SK-N-SH (cell line): ENCODE results near the gene CELF4. TPM values are rescaled to one million over a fixed set of nuclear protein-coding genes. Genes with fewer than 3 reads are reported as not detected.

Experiments used
- CTCF ChIA-PET: fragments of 300-600, 350-600 bp; formaldehyde crosslinking; extraction: SDS; loops from one replicate; lab custom pipeline; 2021; lab: Yijun Ruan, JAX
- POLR2A ChIA-PET: fragments of 350-600 bp; sonication (Branson Sonifier 250); formaldehyde crosslinking; extraction: SDS; loops from one replicate; lab custom pipeline; 2020; ENCODE audit warnings: antibody characterized with exemption, inconsistent platforms; lab: Yijun Ruan, JAX
- DNase-seq: peaks from one replicate; pipeline ENCODE4 v3.0.0; 2012
- H2AFZ ChIP-seq: fragments of 200-600 bp; sonication (generic); 2 replicates; pipeline ENCODE4 v1.8.1; 2016; ENCODE audit warnings: antibody characterized with exemption, mild to moderate bottlenecking, low read depth
- H3F3A ChIP-seq: fragments of 200-600 bp; sonication (generic); replicated peaks from 2 replicates; pipeline ENCODE3; 2016; ENCODE audit warnings: antibody characterized with exemption, mild to moderate bottlenecking; ENCODE audit not compliant: insufficient read depth
- H3K27ac ChIP-seq, 2 experiments: fragments of 200-500 bp in 1 of 2; fragments of 200-600 bp in 1 of 2; sonication (Bioruptor generic) in 1 of 2; sonication (generic), shearing (Covaris generic) in 1 of 2; 2 replicates each; pipeline versions ENCODE4 v1.5.1 to v1.6.1; 2014 to 2016; ENCODE audit warnings: low read depth in 2 of 2, inconsistent platforms in 1 of 2, low read length in 1 of 2, mild to moderate bottlenecking in 1 of 2, mixed read lengths in 1 of 2
- H3K27me3 ChIP-seq: fragments of 200-600 bp; sonication (generic), shearing (Covaris generic); 2 replicates; pipeline ENCODE4 v1.6.1; 2016; ENCODE audit warnings: mixed run types; ENCODE audit not compliant: insufficient read depth
- H3K36me3 ChIP-seq, 2 experiments: fragments of 200-500 bp in 1 of 2; fragments of 200-600 bp in 1 of 2; sonication (Bioruptor generic) in 1 of 2; sonication (generic) in 1 of 2; replicated peaks in 1 of 2; 2 replicates each; pipeline versions ENCODE3 to v1.5.1; 2014 to 2016; ENCODE audit warnings: low read length in 1 of 2, mild to moderate bottlenecking in 1 of 2; ENCODE audit not compliant: insufficient read depth in 2 of 2, control insufficient read depth in 1 of 2
- H3K4me1 ChIP-seq, 2 experiments: fragments of 200-500 bp in 1 of 2; fragments of 200-600 bp in 1 of 2; sonication (Bioruptor generic) in 1 of 2; sonication (generic), shearing (Covaris generic) in 1 of 2; 2 replicates each; pipeline versions ENCODE4 v1.5.1 to v1.6.1; 2014 to 2016; ENCODE audit warnings: low read depth in 1 of 2, low read length in 1 of 2, mixed run types in 1 of 2; ENCODE audit not compliant: insufficient read depth in 2 of 2, control insufficient read depth in 1 of 2
- H3K4me2 ChIP-seq: fragments of 200-600 bp; sonication (generic), shearing (Covaris generic); 2 replicates; pipeline ENCODE4 v1.6.1; 2017; ENCODE audit warnings: mixed run types
- H3K4me3 ChIP-seq, 2 experiments: fragments of 200-500 bp in 1 of 2; fragments of 200-600 bp in 1 of 2; sonication (Bioruptor generic) in 1 of 2; sonication (generic), shearing (Covaris generic) in 1 of 2; 2 replicates each; pipeline versions ENCODE4 v1.5.1 to v1.8.1; 2014 to 2016; ENCODE audit warnings: low read depth in 2 of 2, inconsistent platforms in 1 of 2, low read length in 1 of 2, mild to moderate bottlenecking in 1 of 2, mixed read lengths in 1 of 2, moderate library complexity in 1 of 2
- H3K79me2 ChIP-seq: fragments of 200-600 bp; sonication (generic); 2 replicates; pipeline ENCODE4 v1.8.1; 2017; ENCODE audit warnings: mild to moderate bottlenecking; ENCODE audit not compliant: insufficient read depth
- H3K9ac ChIP-seq: fragments of 200-600 bp; sonication (generic); 2 replicates; pipeline ENCODE4 v1.6.1; 2017; ENCODE audit warnings: mixed run types
- H3K9me2 ChIP-seq: fragments of 200-600 bp; sonication (generic); 2 replicates; pipeline ENCODE4 v1.6.1; 2017; ENCODE audit warnings: mixed run types
- H3K9me3 ChIP-seq: fragments of 200-600 bp; sonication (generic); 2 replicates; pipeline ENCODE4 v1.6.1; 2017; ENCODE audit warnings: mixed run types, mild to moderate bottlenecking, moderate library complexity
- H4K20me1 ChIP-seq: fragments of 200-600 bp; sonication (generic); 2 replicates; pipeline ENCODE4 v1.6.1; 2017; ENCODE audit warnings: mild to moderate bottlenecking, mixed run types; ENCODE audit not compliant: insufficient read depth
- EP300 ChIP-seq, 2 experiments: IDR thresholded peaks; 2 replicates each; pipeline versions ENCODE4 v1.4.0 to v1.6.1; 2012; ENCODE audit warnings: borderline replicate concordance in 1 of 2, low read depth in 1 of 2, low read length in 1 of 2
- EZH2phosphoT487 ChIP-seq: fragments of 200-600 bp; sonication (generic); IDR thresholded peaks from 2 replicates; pipeline ENCODE4 v1.6.1; 2017; ENCODE audit warnings: low read depth, mixed run types, mild to moderate bottlenecking, antibody characterized with exemption, moderate library complexity, borderline replicate concordance
- FOXJ3 ChIP-seq: sonication (generic); formaldehyde crosslinking; IDR thresholded peaks from 2 replicates; pipeline ENCODE4 v1.5.1; 2020; ENCODE audit warnings: mild to moderate bottlenecking, missing genetic modification reagents
- GATA2 ChIP-seq: sonication (generic); formaldehyde crosslinking; IDR thresholded peaks from 2 replicates; pipeline ENCODE4 v1.5.0; 2020; ENCODE audit warnings: mild to moderate bottlenecking, missing genetic modification reagents
- MEF2A ChIP-seq: IDR thresholded peaks from 2 replicates; pipeline ENCODE4 v1.4.0; 2012; ENCODE audit warnings: low read depth, borderline replicate concordance
- NFIC ChIP-seq: IDR thresholded peaks from 2 replicates; pipeline ENCODE4 v1.4.0; 2012; ENCODE audit warnings: borderline replicate concordance
- RAD21 ChIP-seq: IDR thresholded peaks from 2 replicates; pipeline ENCODE4 v1.6.1; 2012; ENCODE audit warnings: mild to moderate bottlenecking, low read length
- RCOR1 ChIP-seq: fragments of 150-350 bp; IDR thresholded peaks from 2 replicates; pipeline ENCODE4 v1.6.1; 2017; ENCODE audit warnings: antibody characterized with exemption, low read length
- RFX5 ChIP-seq: IDR thresholded peaks from 2 replicates; pipeline ENCODE4 v1.6.1; 2012; ENCODE audit warnings: mild to moderate bottlenecking, improper control_type of control experiment, low read length
- RXRA ChIP-seq: IDR thresholded peaks from 2 replicates; pipeline ENCODE4 v1.4.0; 2012; ENCODE audit warnings: low read depth, mild to moderate bottlenecking, borderline replicate concordance
- TAF1 ChIP-seq: IDR thresholded peaks from 2 replicates; pipeline ENCODE4 v1.6.1; 2012; ENCODE audit warnings: low read depth, mild to moderate bottlenecking, low read length, moderate library complexity, borderline replicate concordance
- TCF12 ChIP-seq: IDR thresholded peaks from 2 replicates; pipeline ENCODE4 v1.4.0; 2012
- WGBS: methylation state at CpG from one replicate; pipeline ENCODE4 v1.1.6; 2017; ENCODE audit warnings: low lambda C conversion rate; 5-methylcytosine and 5-hydroxymethylcytosine counted together
- polyA plus RNA-seq, 3 experiments: library from polyadenylated mRNA; depleted of rRNA; stranded (reverse); fragments of >200 nt; gene quantifications; 2 replicates each; pipeline ENCODE4 v1.2.3, GENCODE V29; 2012
- TF ChIP-seq, protein P1 (sequence below): fragments of 150-350 bp; IDR thresholded peaks from 2 replicates; pipeline ENCODE4 v1.6.1; 2016; ENCODE audit warnings: mild to moderate bottlenecking, low read depth, low read length
- TF ChIP-seq, protein P2 (sequence below): fragments of 200-600 bp; sonication (generic); IDR thresholded peaks from 2 replicates; pipeline ENCODE4 v1.6.1; 2017; ENCODE audit warnings: antibody characterized with exemption, mild to moderate bottlenecking, moderate library complexity
- TF ChIP-seq, protein P3 (sequence below): IDR thresholded peaks from 2 replicates; pipeline ENCODE4 v1.4.0; 2012; ENCODE audit warnings: low read depth
- TF ChIP-seq, protein P4 (sequence below): IDR thresholded peaks from 2 replicates; pipeline ENCODE4 v1.6.1; 2012; ENCODE audit warnings: mild to moderate bottlenecking, low read depth, low read length, moderate library complexity

CELF4 gene
- polyA plus RNA-seq, 1 of the 3 experiments (the other 2 are of a cell fraction): 0.26 TPM

DNA sequence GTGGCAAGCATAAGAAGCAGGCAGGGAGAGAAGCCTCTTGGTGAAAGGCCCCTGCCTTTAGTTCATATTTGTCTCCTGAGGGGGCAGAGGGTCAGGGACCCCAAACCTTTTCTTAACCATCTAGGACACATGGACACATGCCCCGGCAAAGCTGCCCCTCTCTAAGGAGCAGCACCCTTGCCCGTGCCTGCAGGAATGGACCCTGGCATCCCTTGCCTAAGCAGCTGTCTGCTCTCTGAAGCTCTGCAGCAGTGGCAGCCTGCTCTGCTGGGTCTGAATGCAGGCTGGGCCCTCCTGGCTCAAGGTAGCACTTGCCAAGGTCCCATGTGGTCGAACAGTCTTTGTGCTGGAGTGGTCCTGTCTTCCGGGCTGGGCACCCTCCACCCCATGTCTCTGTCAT, 174.4 kb downstream of the CELF4 start:
- Histone ChIP-seq H3F3A (no peaks in the 10 kb centered on the region), H3K27ac (no peak overlapping the region; a peak in 1 of 4 replicates), H3K27me3 (no peaks in the 10 kb centered on the region), H2AFZ (no peak overlapping the region), H3K4me1 (peaks cover 0 to 48% of the 10 kb centered on the region in 2 experiments; a peak in 1 of 4 replicates), H4K20me1 (no peaks in the 10 kb centered on the region), H3K9me3 (no peaks in the 10 kb centered on the region), H3K9me2 (no peaks in the 10 kb centered on the region), H3K79me2 (no peaks in the 10 kb centered on the region), H3K36me3 (no peaks in the 10 kb centered on the region), H3K4me3 (no peak overlapping the region), H3K4me2 (no peak overlapping the region), H3K9ac (no peak overlapping the region)
- POLR2A ChIA-PET: no interaction called here
- DNase-seq: no peak
- WGBS: 41% methylated on average over 4 of the region's 4 CpGs
- TF ChIP-seq, protein P1, sequence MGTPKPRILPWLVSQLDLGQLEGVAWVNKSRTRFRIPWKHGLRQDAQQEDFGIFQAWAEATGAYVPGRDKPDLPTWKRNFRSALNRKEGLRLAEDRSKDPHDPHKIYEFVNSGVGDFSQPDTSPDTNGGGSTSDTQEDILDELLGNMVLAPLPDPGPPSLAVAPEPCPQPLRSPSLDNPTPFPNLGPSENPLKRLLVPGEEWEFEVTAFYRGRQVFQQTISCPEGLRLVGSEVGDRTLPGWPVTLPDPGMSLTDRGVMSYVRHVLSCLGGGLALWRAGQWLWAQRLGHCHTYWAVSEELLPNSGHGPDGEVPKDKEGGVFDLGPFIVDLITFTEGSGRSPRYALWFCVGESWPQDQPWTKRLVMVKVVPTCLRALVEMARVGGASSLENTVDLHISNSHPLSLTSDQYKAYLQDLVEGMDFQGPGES: no peak
- TF ChIP-seq, protein P2, sequence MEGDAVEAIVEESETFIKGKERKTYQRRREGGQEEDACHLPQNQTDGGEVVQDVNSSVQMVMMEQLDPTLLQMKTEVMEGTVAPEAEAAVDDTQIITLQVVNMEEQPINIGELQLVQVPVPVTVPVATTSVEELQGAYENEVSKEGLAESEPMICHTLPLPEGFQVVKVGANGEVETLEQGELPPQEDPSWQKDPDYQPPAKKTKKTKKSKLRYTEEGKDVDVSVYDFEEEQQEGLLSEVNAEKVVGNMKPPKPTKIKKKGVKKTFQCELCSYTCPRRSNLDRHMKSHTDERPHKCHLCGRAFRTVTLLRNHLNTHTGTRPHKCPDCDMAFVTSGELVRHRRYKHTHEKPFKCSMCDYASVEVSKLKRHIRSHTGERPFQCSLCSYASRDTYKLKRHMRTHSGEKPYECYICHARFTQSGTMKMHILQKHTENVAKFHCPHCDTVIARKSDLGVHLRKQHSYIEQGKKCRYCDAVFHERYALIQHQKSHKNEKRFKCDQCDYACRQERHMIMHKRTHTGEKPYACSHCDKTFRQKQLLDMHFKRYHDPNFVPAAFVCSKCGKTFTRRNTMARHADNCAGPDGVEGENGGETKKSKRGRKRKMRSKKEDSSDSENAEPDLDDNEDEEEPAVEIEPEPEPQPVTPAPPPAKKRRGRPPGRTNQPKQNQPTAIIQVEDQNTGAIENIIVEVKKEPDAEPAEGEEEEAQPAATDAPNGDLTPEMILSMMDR: no peak
- CTCF ChIA-PET: interaction anchor here (1.3 to 2.3 kb wide), 5 partner anchors 18 to 387 kb away, joined by 3 to 8 read pairs (median 4); no protein-coding TSS in a partner anchor

DNA sequence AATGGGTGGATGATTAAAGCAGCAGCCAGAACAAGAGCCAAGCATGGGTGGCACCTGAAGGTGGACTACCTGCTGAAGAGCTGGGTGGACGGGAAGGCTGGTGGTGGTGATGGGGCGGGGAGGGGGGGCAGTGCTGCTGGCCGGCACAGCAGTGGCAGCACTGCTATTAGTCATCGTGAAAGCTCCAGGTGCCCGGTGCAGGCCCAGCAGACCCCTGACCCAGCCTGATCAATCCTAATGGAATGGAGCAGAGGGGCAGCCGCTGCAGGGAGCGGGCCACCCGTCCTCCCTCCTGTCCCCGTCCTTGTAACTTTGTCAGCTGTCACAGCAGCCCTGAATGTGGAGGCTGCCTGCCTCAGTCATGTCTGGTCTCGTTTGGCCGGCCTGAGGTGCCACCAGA, 174.9 kb downstream of the CELF4 start:
- no peak overlapping the region for H3K4me3 ChIP-seq
- no peak overlapping the region; a peak in 1 of 4 replicates for H3K27ac ChIP-seq
- H3K9me2 ChIP-seq: no peaks in the 10 kb centered on the region
- DNase-seq: no peak
- H4K20me1 ChIP-seq: no peaks in the 10 kb centered on the region
- ChIA-PET CTCF (interaction anchor here (0.7 to 2.3 kb wide), 4 partner anchors 48 to 388 kb away, joined by 3 to 8 read pairs (median 4); no protein-coding TSS in a partner anchor), POLR2A (no interaction called here)
- H3K79me2 ChIP-seq: no peaks in the 10 kb centered on the region
- H3K27me3 ChIP-seq: no peaks in the 10 kb centered on the region
- no peak overlapping the region for H2AFZ ChIP-seq
- no peaks in the 10 kb centered on the region for H3K36me3 ChIP-seq
- H3K9me3 ChIP-seq: no peaks in the 10 kb centered on the region
- no peaks in the 10 kb centered on the region for H3F3A ChIP-seq
- H3K4me1 ChIP-seq: peaks cover 0 to 43% of the 10 kb centered on the region in 2 experiments; a peak in 1 of 4 replicates
- H3K4me2 ChIP-seq: no peak overlapping the region
- 48% methylated on average over 3 of the region's 11 CpGs for WGBS
- H3K9ac ChIP-seq: no peak overlapping the region
- TF ChIP-seq EP300 (IDR thresholded peaks at IDR 0.05; ENCODE audit: borderline replicate concordance in 1 of 2, low read depth in 1 of 2, low read length in 1 of 2): no peak
- TF ChIP-seq FOXJ3 (CRISPR knock-in tag): no peak
- TF ChIP-seq, protein P1: no peak
- no peak for TF ChIP-seq TCF12
- no peak for TF ChIP-seq RFX5
- TF ChIP-seq, protein P3, sequence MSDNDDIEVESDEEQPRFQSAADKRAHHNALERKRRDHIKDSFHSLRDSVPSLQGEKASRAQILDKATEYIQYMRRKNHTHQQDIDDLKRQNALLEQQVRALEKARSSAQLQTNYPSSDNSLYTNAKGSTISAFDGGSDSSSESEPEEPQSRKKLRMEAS: no peak
- no peak for TF ChIP-seq RAD21
- no peak for TF ChIP-seq MEF2A
- no peak for TF ChIP-seq RXRA
- TF ChIP-seq, protein P4, sequence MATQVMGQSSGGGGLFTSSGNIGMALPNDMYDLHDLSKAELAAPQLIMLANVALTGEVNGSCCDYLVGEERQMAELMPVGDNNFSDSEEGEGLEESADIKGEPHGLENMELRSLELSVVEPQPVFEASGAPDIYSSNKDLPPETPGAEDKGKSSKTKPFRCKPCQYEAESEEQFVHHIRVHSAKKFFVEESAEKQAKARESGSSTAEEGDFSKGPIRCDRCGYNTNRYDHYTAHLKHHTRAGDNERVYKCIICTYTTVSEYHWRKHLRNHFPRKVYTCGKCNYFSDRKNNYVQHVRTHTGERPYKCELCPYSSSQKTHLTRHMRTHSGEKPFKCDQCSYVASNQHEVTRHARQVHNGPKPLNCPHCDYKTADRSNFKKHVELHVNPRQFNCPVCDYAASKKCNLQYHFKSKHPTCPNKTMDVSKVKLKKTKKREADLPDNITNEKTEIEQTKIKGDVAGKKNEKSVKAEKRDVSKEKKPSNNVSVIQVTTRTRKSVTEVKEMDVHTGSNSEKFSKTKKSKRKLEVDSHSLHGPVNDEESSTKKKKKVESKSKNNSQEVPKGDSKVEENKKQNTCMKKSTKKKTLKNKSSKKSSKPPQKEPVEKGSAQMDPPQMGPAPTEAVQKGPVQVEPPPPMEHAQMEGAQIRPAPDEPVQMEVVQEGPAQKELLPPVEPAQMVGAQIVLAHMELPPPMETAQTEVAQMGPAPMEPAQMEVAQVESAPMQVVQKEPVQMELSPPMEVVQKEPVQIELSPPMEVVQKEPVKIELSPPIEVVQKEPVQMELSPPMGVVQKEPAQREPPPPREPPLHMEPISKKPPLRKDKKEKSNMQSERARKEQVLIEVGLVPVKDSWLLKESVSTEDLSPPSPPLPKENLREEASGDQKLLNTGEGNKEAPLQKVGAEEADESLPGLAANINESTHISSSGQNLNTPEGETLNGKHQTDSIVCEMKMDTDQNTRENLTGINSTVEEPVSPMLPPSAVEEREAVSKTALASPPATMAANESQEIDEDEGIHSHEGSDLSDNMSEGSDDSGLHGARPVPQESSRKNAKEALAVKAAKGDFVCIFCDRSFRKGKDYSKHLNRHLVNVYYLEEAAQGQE: no peak
- no peak for TF ChIP-seq TAF1
- TF ChIP-seq, protein P2: no peak
- TF ChIP-seq NFIC: no peak
- no peak for TF ChIP-seq EZH2phosphoT487
- TF ChIP-seq GATA2 (CRISPR knock-in tag): no peak
- no peak for TF ChIP-seq RCOR1
